ENCODE results near the gene IGFBP3. TPM values are rescaled to one million over a fixed set of nuclear protein-coding genes. Genes with fewer than 3 reads are reported as not detected.

Gene IGFBP3
- total RNA-seq, 1 donor from 2014 or later = 22.0 TPM

- H3K9me3 ChIP-seq (ENCODE audit: low read depth) = no peaks in the 10 kb centered on the region
- Mint-ChIP-seq H3K4me1 (no peaks in the 10 kb centered on the region), H3K4me3 (no peak overlapping the region), H3K27ac (no peak overlapping the region), H3K27me3 (ENCODE audit: insufficient read depth, low read depth) (peaks cover 6% of the 10 kb centered on the region), H3K9me3 (peaks cover 3% of the 10 kb centered on the region), H3K36me3 (no peaks in the 10 kb centered on the region)
- H3K9ac ChIP-seq = no peak overlapping the region
- no peak overlapping the region for H3K27ac ChIP-seq
- no peaks in the 10 kb centered on the region for H3F3A ChIP-seq (ENCODE audit: low read depth)
- H3K4me1 ChIP-seq = no peaks in the 10 kb centered on the region
- H4K20me1 ChIP-seq (ENCODE audit: low read depth) = no peaks in the 10 kb centered on the region
- no peaks in the 10 kb centered on the region for H3K27me3 ChIP-seq
- H3K36me3 ChIP-seq = no peaks in the 10 kb centered on the region
- DNase-seq (ENCODE audit: low spot score) = no peak
- H3K4me3 ChIP-seq = no peak overlapping the region
- no peak overlapping the region for H3K4me2 ChIP-seq
- no peaks in the 10 kb centered on the region for H3K79me2 ChIP-seq (ENCODE audit: low read depth)
- TF ChIP-seq EZH2phosphoT487 (IDR thresholded peaks at IDR 0.05) (no peak), EZH2 (IDR thresholded peaks at IDR 0.05) (no peak)
- TF ChIP-seq, protein P1, sequence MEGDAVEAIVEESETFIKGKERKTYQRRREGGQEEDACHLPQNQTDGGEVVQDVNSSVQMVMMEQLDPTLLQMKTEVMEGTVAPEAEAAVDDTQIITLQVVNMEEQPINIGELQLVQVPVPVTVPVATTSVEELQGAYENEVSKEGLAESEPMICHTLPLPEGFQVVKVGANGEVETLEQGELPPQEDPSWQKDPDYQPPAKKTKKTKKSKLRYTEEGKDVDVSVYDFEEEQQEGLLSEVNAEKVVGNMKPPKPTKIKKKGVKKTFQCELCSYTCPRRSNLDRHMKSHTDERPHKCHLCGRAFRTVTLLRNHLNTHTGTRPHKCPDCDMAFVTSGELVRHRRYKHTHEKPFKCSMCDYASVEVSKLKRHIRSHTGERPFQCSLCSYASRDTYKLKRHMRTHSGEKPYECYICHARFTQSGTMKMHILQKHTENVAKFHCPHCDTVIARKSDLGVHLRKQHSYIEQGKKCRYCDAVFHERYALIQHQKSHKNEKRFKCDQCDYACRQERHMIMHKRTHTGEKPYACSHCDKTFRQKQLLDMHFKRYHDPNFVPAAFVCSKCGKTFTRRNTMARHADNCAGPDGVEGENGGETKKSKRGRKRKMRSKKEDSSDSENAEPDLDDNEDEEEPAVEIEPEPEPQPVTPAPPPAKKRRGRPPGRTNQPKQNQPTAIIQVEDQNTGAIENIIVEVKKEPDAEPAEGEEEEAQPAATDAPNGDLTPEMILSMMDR (IDR thresholded peaks at IDR 0.05) = no peak
- no peak overlapping the region for H2AFZ ChIP-seq (replicated peaks)
Observed at GRCh38 chr7:45897042-45897690, 23.9 kb downstream of the IGFBP3 start.

DNA sequence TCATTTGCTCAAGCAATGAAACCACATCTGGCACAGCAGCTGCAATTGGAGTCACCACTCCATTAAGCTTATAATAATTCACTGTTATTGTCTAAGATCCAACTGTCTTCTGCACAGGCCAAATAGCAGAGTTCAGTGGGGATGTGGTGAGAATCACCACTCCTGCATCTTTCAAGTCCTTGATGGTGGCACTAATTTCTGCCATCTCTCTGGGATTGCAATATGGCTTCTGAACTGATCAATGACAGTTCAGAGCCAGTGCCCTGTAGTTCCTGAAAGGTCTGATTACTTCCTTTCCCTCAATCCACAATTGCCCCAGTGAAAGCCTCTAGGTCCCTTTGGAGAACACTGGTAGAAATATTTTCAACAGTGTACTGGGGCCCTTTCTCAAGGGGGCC, 26.4 kb downstream of the IGFBP3 start:
- Histone ChIP-seq H3F3A (ENCODE audit: low read depth) (no peaks in the 10 kb centered on the region), H3K4me3 (no peak overlapping the region), H3K9ac (no peak overlapping the region), H3K36me3 (no peaks in the 10 kb centered on the region), H3K4me1 (no peaks in the 10 kb centered on the region), H3K27me3 (peaks cover 14% of the 10 kb centered on the region), H3K9me3 (ENCODE audit: low read depth) (no peaks in the 10 kb centered on the region), H3K4me2 (no peak overlapping the region), H4K20me1 (ENCODE audit: low read depth) (no peaks in the 10 kb centered on the region), H3K27ac (no peak overlapping the region), H3K79me2 (ENCODE audit: low read depth) (no peaks in the 10 kb centered on the region), H2AFZ (replicated peaks) (no peak overlapping the region)
- DNase-seq (ENCODE audit: low spot score) = no peak
- H3K36me3 Mint-ChIP-seq = no peaks in the 10 kb centered on the region
- H3K27ac Mint-ChIP-seq = no peak overlapping the region
- H3K4me3 Mint-ChIP-seq = no peak overlapping the region
- peaks cover 8% of the 10 kb centered on the region for H3K27me3 Mint-ChIP-seq (ENCODE audit: insufficient read depth, low read depth)
- H3K4me1 Mint-ChIP-seq = peaks cover under 1% of the 10 kb centered on the region
- TF ChIP-seq, protein P1 (IDR thresholded peaks at IDR 0.05) = no peak
- TF ChIP-seq EZH2 (IDR thresholded peaks at IDR 0.05) = no peak
- TF ChIP-seq EZH2phosphoT487 (IDR thresholded peaks at IDR 0.05) = no peak
- no peaks in the 10 kb centered on the region for H3K9me3 Mint-ChIP-seq

DNA sequence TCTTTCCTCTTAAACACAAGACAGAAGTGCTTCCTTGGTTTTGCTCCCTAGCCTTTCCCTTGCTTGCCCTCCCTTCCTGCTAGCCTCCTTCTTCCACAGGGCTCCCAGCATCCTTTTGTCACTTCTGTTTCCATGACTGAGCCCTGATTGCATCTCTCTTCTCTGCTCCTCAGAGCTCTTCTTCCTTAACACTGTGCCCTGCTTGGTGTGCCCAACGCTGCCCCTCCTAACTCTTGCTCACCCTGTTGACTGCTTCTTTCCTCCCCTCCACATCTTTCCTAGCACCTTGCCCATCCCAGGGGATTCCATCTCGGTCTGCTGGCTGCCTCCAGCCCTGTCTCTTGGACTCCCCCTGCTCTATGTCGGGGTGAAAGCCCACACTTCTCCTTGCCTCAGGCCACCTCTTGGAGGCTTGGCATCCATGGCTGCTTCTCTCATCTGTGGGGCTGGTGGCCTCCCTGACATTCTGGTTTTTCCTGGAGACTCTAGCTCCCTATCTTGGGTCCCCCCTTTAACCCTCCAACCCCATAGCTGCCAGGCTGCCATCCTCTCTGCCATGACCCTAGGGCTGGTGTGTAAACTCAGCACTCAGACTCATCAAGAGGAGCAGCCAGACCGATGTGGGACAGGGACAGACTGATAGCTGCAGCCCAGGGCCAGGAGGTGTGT, 26.9 kb downstream of the IGFBP3 start:
- no peak overlapping the region for H3K4me3 ChIP-seq
- H3K9me3 ChIP-seq (ENCODE audit: low read depth) = no peaks in the 10 kb centered on the region
- H3K36me3 Mint-ChIP-seq = no peaks in the 10 kb centered on the region
- H3K27me3 ChIP-seq = peaks cover 19% of the 10 kb centered on the region
- H3K9me3 Mint-ChIP-seq = no peaks in the 10 kb centered on the region
- H3F3A ChIP-seq (ENCODE audit: low read depth) = no peaks in the 10 kb centered on the region
- no peak overlapping the region for H3K4me2 ChIP-seq
- no peak overlapping the region for H3K9ac ChIP-seq
- no peak overlapping the region for H3K27ac ChIP-seq
- H3K4me1 Mint-ChIP-seq = peaks cover 3% of the 10 kb centered on the region
- H3K36me3 ChIP-seq = no peaks in the 10 kb centered on the region
- no peak for DNase-seq (ENCODE audit: low spot score)
- no peak overlapping the region for H3K27ac Mint-ChIP-seq
- H3K79me2 ChIP-seq (ENCODE audit: low read depth) = no peaks in the 10 kb centered on the region
- H3K27me3 Mint-ChIP-seq (ENCODE audit: insufficient read depth, low read depth) = peaks cover 13% of the 10 kb centered on the region
- H3K4me3 Mint-ChIP-seq = no peak overlapping the region
- no peak overlapping the region for H2AFZ ChIP-seq (replicated peaks)
- TF ChIP-seq EZH2 (IDR thresholded peaks at IDR 0.05) (no peak), EZH2phosphoT487 (IDR thresholded peaks at IDR 0.05) (no peak)
- TF ChIP-seq, protein P1 (IDR thresholded peaks at IDR 0.05) = no peak
- H4K20me1 ChIP-seq (ENCODE audit: low read depth) = no peaks in the 10 kb centered on the region
- H3K4me1 ChIP-seq = no peaks in the 10 kb centered on the region
